Inflammatory macrophage treated with lipopolysaccharide for 4 hours (primary cell): ENCODE measurements around the gene RPL19.

ENCODE experiments used
- DNase-seq: peaks from one replicate; pipeline ENCODE4 v3.0.0-alpha.2; 2020

RPL19 gene

DNA sequence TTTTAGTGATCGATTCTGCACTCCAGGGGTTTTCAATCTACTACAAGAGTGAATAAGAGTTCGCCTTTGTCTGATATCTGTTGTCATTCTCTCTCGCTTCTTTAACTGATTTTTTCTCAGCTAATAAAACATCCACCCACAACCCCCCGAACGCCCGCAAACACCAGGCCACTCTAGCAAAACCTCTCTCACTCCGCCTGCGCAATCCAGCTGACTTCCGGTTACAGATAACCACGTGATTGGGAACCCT, 338 bp upstream of the RPL19 start:
- peak; percentile 95 for DNase-seq

DNA sequence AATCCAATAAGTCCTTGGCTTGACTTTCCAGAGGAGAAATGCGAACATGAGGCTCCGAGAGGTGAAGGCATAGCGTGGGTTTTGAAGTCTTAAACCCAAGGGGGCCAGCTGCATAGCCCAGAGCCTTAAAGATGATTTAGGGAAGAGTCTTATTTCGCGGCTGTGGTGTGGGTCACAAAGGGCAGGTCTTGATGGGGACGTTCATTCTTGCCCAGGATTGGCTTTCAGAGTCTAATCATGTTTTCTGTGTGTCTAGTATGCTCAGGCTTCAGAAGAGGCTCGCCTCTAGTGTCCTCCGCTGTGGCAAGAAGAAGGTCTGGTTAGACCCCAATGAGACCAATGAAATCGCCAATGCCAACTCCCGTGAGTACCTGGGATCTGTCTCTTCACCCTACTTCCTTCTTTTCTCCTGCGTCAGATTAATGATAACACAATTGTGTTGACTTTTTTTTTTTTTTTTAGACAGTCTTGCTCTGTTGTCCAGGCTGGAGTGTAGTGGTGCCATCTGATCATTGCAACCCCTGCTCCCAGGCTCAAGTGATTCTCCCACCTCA, 951 bp downstream of the RPL19 start:
- no peak for DNase-seq

- DNase-seq: no peak
Measured at GRCh38 chr17:39204245-39204644, 4.2 kb downstream of the RPL19 start.

GRCh38 chr17:39205112-39205526, 5.0 kb downstream of the RPL19 start:
- DNase-seq: no peak

- DNase-seq: no peak
Measured at GRCh38 chr17:39208136-39208535, 8.1 kb downstream of the RPL19 start.

DNA sequence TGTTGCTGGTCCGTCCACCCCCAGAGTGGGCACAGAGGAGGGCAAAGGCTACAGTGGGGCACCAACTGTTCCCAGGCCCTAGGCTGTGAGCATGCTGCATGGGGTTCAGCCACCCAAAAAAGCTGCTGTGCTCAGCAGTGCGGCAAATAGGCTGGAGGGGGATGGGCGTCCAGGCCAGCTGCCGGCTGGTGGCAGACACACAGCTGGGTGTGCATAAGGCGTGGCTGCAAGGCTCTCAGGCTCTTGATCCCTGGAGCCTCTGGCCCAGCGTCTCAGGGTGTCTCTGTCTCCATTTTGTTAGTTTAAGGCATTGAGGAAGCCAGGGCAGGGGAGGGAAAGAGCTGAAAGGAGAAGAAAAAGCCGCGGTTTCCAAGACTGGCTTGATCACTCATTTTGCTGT, 8.8 kb downstream of the RPL19 start:
- DNase-seq: peak; percentile 26

GRCh38 chr17:39209317-39210092, 9.4 kb downstream of the RPL19 start:
- DNase-seq: peak; percentile 73

DNA sequence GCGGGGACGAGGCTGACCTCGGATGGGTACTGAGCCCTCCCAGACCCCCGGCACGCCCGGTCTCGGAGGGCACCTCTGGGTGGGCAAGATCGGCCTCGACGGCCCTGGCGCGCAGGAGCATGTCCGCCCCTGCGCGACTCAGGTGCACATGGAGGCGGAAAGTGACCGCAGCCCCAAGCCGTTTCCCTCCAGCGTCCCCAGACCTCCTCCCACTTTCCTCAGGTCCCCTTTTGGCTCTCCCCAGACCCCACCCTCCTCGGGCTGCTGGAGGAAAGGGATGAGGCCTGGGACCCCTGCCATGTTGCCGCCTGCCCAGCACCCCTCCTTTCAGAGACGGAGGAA, 10.0 kb downstream of the RPL19 start:
- DNase-seq: no peak

GRCh38 chr17:39212195-39212810, 12.2 kb downstream of the RPL19 start:
- DNase-seq: no peak

DNA sequence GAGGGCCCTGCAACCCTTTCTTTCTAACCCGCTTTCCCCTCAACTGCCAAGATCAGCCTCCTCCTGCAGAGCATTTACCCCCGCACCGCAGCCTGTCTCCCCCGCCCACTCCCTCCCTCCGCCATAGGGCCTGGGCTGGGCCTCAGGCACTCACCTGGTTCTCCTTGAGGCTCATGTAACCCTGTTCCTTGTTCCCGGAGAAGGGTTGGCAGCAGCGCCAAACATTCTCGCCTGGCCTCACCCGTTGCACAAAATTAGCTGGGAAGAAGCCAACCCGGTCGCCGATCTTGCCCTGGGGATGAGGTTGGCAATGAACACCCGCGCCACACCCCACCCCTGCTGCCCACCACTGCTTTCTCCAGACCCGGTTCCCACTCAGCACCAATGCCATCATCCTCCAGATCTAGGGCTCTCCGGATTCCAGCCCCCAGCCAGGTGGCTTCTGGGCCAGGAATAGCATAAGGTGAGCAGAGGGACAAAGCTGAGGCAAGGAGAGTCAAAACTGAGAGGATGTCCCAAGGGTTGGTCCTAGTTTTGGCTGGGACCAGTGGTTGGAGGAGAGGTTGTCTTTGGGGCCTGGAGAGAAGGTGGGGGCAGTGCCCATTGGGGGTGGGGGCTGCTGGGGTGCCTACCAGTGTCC, 12.9 kb downstream of the RPL19 start:
- DNase-seq: no peak

- DNase-seq: no peak
Measured at GRCh38 chr17:39213852-39214251, 13.8 kb downstream of the RPL19 start.

DNA sequence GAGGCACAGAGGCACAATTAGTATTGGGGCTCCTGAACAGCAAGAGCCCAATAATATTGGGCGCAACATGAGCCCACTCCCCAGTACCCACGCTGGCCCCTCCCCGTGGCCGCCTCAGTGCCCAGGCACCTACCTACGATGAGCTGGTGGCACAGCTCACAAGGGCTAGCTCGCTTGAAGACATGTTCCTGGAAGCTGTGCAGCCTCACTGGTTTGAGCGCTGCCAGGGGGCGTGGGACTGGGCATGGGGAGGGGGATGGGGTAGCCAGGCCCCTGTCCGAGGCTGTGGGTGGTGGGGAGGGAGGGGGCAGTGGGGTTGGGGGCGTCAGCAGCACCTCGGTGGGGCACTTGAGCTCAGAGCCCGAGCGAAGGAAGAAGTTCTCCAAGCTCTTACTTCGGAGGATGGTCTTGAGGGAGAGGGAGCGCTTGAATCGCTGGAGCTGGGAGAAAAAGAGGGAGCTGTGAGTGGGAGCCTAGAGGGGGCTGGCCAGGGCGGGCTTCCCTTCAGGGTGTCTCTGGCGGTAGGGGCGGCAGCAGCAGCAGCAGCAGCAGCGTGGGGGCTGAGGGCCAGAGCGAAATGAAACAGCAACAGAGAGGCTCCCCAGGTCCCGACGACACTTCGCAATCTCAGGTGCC, 17.8 kb downstream of the RPL19 start:
- no peak for DNase-seq

DNA sequence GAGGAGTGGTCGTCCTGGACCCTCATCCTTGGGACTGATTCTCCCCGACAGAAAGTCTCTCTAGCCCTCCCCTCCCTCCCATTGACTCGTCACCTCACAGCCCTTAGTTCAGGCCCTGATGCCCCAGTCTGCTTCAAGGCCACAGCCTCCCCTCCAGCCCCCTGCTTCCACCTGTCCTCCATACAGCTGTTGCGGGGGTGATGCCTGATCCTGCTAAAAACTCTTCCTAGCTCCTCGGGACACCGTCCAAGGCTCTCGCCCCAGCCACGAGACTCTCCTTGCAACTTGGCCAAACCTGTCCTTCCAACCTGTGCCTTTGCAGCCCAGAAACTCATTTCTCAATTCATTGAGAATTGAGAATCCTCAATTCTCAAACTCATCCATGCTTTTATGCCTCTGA, 18.8 kb downstream of the RPL19 start:
- DNase-seq: no peak

GRCh38 chr17:39219647-39220154, 19.6 kb downstream of the RPL19 start:
- DNase-seq: no peak

DNA sequence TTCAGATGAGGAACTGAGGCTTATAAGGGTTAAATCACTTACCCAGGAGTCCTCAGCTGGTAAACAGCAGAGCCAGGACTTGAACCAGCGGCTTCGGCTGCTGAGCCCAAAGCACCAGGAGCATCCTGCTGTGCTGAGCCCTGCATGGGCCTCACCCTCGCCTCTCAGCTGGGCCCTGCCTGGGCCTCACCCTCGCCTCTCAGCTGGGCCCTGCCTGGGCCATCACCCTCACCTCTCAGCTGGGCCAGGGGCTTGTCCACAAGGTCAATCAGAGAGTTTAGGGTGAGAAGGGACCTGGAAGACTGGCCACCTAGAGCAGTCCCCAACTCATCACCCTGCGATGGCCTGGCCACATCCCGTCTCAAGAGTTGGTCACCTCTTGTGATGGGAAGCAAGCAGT, 21.5 kb downstream of the RPL19 start:
- no peak for DNase-seq

DNA sequence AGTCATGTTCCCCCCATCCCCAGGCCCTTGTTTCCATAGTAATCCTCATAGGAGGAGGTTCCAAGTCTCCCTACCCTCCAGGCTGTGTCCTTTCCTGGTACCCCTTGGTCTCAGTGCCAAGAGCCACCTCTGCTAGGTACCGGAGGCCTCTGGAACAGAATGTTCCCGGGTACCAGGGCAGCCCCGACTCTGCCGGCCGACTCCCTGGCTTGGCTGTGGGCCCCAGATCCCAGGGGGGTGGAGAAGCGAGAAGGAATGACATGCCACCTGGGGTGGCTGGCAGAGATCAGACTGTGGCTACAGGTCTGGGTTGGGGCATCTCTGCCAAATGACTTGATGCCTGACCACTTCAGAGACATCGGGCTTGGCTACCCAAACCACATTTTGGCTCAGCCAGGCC, 22.1 kb downstream of the RPL19 start:
- no peak for DNase-seq

GRCh38 chr17:39222866-39223834, 23.1 kb downstream of the RPL19 start:
- no peak for DNase-seq

GRCh38 chr17:39223907-39224777, 24.1 kb downstream of the RPL19 start:
- no peak for DNase-seq

DNA sequence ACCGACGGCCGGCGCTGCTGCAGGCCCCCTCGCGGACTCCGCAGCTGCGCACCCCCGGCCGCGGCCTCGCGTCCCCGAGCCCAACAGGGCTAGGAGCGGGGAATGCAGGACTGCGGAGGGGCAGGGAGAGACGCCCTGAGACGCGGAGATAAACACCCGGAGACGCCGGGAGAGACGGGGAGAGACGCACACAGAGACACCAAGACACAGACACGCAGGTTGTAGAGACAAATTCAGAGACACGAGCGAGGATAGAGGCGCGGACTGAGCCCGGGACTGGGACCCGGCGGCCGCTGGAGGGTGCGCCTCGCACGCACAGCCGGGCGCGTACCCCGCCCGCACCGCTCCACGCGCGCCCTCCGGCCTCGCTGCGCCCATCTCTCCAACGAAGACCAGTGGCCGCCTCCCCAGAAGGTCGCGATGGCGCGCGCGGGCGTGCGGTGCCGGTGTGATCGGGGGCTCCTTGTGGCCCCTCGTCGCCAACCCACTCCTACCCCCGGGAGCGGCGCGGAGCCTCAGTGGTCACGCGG, 24.8 kb downstream of the RPL19 start:
- no peak for DNase-seq

GRCh38 chr17:39225308-39225958, 25.4 kb downstream of the RPL19 start, which contains the start of gene STAC2:
Gene STAC2, minus strand, starts transcription at chr17:39225945. Its CDS starts 443 bp downstream, at chr17:39225502.
- no peak for DNase-seq
